ENCODE results near the gene SOST. TPM values are rescaled to one million over a fixed set of nuclear protein-coding genes. Genes with fewer than 3 reads are reported as not detected.

The SOST gene
- total RNA-seq, 4 donors from 2014 or later = not detected

GRCh38 chr17:43774304-43775250, 16.0 kb upstream of the SOST start:
- H3K4me1 ChIP-seq = peaks cover 0 to 3% of the 10 kb centered on the region in 2 donors
- H3K27ac ChIP-seq = no peak overlapping the region

GRCh38 chr17:43772877-43773648, 14.5 kb upstream of the SOST start:
- no peaks in the 10 kb centered on the region for H3K36me3 ChIP-seq
- intact Hi-C loops (cut with DNase I; ENCODE audit: low total_unique reads) = no loop called here
- H3K27me3 ChIP-seq = no peaks in the 10 kb centered on the region
- no peaks in the 10 kb centered on the region for H3K9me3 ChIP-seq
- H3K27ac ChIP-seq = no peak overlapping the region
- TF ChIP-seq POLR2A (IDR thresholded peaks at IDR 0.05) = no peak
- no peak for TF ChIP-seq CTCF (IDR thresholded peaks at IDR 0.05)
- H3K4me3 ChIP-seq = no peak overlapping the region
- H3K4me1 ChIP-seq = no peaks in the 10 kb centered on the region
- DNase-seq = no peak

More at GRCh38 chr17:43774304-43775250, 16.0 kb upstream of the SOST start:
- Histone ChIP-seq H3K27me3 (no peaks in the 10 kb centered on the region), H3K36me3 (no peaks in the 10 kb centered on the region), H3K9me3 (no peaks in the 10 kb centered on the region), H3K4me3 (no peak overlapping the region)
- TF ChIP-seq CTCF (IDR thresholded peaks at IDR 0.05) (no peak), POLR2A (IDR thresholded peaks at IDR 0.05) (no peak)
- no peak for DNase-seq
- intact Hi-C loops (cut with DNase I; ENCODE audit: low total_unique reads) = no loop called here

GRCh38 chr17:43771463-43771862, 12.9 kb upstream of the SOST start:
- Histone ChIP-seq H3K27ac (no peak overlapping the region), H3K9me3 (no peaks in the 10 kb centered on the region), H3K27me3 (no peaks in the 10 kb centered on the region), H3K4me3 (no peak overlapping the region), H3K4me1 (no peaks in the 10 kb centered on the region), H3K36me3 (no peaks in the 10 kb centered on the region)
- TF ChIP-seq POLR2A (IDR thresholded peaks at IDR 0.05) = no peak
- TF ChIP-seq CTCF (IDR thresholded peaks at IDR 0.05) = no peak
- no peak for DNase-seq
- intact Hi-C loops (cut with DNase I; ENCODE audit: low total_unique reads) = no loop called here

- intact Hi-C loops (cut with DNase I; ENCODE audit: low total_unique reads) = no loop called here
- Histone ChIP-seq H3K36me3 (no peaks in the 10 kb centered on the region), H3K4me3 (no peak overlapping the region), H3K27me3 (no peaks in the 10 kb centered on the region), H3K27ac (no peak overlapping the region), H3K4me1 (no peaks in the 10 kb centered on the region), H3K9me3 (no peaks in the 10 kb centered on the region)
- DNase-seq = no peak
- no peak for TF ChIP-seq CTCF (IDR thresholded peaks at IDR 0.05)
- no peak for TF ChIP-seq POLR2A (IDR thresholded peaks at IDR 0.05)
Observed at GRCh38 chr17:43770957-43771356, 12.4 kb upstream of the SOST start.

- no peak overlapping the region for H3K4me3 ChIP-seq
- H3K4me1 ChIP-seq = no peaks in the 10 kb centered on the region
- no peaks in the 10 kb centered on the region for H3K9me3 ChIP-seq
- no peaks in the 10 kb centered on the region for H3K27me3 ChIP-seq
- no peak for TF ChIP-seq POLR2A (IDR thresholded peaks at IDR 0.05)
- no peak for TF ChIP-seq CTCF (IDR thresholded peaks at IDR 0.05)
- no peaks in the 10 kb centered on the region for H3K36me3 ChIP-seq
- intact Hi-C loops (cut with DNase I; ENCODE audit: low total_unique reads) = no loop called here
- no peak overlapping the region for H3K27ac ChIP-seq
- DNase-seq = no peak
Observed at GRCh38 chr17:43769859-43770258, 11.3 kb upstream of the SOST start.
